ENCODE results near the gene CLDN11.

Gene CLDN11

DNA sequence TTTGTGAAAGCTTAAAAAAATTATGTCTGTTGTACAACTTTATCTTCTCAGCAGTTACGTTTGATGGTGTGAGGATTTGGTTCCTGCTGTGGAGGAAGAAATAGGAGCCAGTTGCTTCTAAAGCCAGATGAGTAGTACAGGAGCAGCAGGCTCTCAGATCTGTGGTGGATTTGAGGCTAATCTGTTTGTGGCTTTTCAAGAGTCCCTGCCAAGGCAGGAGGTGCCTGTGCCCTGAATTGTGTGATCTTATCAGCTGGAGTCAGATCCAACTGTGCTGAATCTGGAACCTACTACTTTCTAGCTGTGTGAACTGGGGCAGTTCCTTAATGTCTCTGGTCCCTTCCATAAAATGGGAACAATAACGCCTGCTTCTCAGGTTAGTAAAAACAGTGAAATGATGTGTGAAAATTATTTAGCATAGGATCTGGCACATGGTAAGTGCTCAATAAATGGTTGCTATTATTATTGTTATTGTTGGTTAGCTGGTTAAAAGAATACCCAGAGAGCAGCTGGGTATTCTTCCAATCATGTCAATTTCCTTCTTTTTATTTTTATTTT lies 7.7 kb downstream of the CLDN11 start:
- DNase-seq (ENCODE audit: low read depth) = no peak

- DNase-seq (ENCODE audit: low read depth) = no peak
Measured at GRCh38 chr3:170428095-170428494, 9.4 kb downstream of the CLDN11 start.

- DNase-seq (ENCODE audit: low read depth) = no peak
Measured at GRCh38 chr3:170429050-170429449, 10.4 kb downstream of the CLDN11 start.

DNA sequence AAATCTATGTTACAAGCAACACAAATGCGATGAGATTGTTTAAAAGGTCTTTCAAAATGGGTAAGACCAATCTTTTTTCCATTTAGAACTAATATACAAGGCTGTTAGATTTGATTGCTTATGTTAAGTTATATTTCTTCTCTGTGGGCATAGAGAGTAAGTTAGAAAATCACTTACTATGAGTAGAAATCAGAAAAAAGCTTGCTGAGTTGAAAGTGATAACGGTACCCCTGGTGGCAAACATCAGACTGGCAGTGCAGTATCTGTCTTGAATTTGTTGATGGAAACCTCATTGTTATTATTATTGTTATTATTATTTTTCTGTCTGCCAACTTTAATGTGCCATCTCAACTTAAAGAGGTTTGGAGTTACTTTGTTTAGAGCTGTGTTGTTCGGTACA lies 12.4 kb downstream of the CLDN11 start:
- no peak for DNase-seq (ENCODE audit: low read depth)

DNA sequence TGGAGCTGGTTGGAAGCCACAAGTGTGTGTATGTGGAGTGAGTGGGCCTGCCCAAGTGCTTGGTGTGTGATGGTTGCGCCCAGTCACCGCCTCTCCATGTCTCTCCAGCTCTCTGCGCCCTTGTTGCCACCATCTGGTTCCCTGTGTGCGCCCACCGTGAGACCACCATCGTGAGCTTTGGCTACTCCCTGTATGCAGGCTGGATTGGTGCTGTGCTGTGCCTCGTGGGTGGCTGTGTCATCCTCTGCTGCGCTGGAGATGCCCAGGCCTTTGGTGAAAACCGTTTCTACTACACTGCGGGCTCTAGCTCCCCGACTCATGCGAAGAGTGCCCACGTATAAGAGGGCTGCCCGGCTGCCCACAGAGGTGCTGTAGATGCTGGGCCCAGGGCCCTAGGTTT lies 13.7 kb downstream of the CLDN11 start:
- DNase-seq (ENCODE audit: low read depth) = no peak

GRCh38 chr3:170436697-170437096 lies 18.0 kb downstream of the CLDN11 start:
- no peak for DNase-seq (ENCODE audit: low read depth)

DNA sequence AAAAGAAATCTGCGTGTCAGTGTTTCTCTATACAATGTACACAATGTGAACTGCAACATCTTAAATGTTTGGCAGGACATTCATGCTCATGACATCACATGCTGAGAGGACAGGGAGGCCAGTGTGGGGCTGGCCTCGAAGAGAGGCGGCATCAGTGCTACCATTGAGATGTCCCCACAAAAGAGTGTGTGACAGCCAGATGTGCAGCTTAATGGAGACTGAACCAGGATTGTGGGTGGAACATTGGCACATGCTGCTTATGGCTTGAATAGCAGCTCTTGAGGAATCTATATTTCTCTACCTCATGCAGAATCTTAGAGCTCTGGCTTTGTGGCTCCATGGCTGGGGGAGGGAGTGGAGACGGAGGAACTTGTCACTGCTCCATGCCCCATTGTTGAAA lies 18.5 kb downstream of the CLDN11 start:
- no peak for DNase-seq (ENCODE audit: low read depth)

- no peak for DNase-seq (ENCODE audit: low read depth)
Measured at GRCh38 chr3:170437696-170438407, 19.2 kb downstream of the CLDN11 start.

DNA sequence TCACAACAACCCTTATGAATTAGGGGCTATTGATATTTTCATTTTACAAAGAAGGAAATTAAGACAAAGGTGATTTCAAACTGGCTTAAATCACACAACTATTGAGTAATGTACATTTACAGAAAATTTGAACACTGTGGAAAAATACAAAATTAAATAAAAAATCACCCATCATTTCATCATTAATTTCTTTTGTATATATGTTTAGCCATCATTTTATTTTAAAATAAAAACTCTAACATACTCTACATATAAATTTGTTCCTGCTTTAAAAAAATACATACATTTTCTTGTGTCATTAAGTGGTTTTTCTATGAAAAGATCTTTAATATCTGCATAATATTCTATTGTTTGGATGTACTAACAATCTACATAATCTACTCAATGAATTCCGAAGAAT lies 20.2 kb downstream of the CLDN11 start:
- no peak for DNase-seq (ENCODE audit: low read depth)

GRCh38 chr3:170440344-170440743 lies 21.7 kb downstream of the CLDN11 start:
- no peak for DNase-seq (ENCODE audit: low read depth)

- DNase-seq (ENCODE audit: low read depth) = no peak
Measured at GRCh38 chr3:170441412-170441811, 22.7 kb downstream of the CLDN11 start.

DNA sequence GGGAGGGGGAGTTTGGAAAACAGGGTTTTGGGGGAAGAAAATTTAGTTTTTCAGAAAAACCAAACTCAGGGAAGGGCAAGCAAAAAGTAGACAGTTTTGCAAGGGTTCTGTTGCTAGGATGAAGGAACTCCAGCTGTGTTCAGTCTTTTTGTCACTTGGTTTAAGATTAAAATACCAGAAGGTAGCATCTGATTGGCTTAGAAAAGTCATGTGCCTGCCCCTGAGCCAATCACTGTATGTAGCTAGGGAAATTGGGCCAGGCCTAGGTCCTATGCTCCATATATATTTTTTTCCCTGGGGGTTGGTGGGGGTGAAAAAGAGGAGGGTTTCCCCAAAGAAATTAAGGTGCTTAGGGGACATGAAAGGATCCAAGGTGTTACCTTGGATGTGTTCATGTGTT lies 24.3 kb downstream of the CLDN11 start:
- DNase-seq (ENCODE audit: low read depth) = no peak

DNA sequence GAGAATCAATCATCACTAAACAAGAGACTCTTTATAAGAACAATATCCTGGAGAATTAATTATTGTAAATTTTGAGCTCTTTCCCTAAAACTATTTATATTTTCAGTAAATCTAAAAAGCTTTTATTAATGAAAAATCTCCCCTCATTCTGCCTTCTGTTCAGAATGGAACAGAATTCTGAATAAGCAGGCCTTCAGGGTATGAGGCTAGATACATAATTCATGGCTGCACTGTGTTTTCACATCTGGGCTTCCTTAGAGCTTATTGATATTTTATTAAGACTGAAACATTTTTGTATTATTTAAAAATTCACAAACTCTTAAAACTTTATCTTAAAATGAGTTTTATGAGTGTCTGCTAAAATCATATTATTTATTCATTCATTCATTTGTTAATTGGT lies 24.8 kb downstream of the CLDN11 start:
- no peak for DNase-seq (ENCODE audit: low read depth)

DNA sequence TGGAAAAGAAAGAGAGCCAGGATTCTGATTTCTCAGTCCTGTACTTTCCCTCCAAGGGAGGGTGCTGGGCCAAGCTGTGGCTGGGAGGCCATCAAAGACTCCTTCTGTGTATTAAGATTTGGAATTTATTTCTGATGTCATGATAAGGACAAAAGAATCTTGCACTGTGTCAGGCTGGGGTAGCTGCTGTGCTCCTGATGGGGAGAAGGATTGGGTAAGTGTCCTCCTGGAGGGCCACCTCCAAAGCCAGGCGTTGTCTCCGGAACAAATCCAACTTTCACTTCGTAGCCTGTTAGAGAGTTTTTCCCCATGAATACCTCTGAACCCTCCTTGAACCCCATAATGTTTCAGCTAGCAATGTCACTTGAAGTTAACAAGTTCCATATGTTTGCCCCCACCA lies 29.9 kb downstream of the CLDN11 start:
- DNase-seq (ENCODE audit: low read depth) = no peak

DNA sequence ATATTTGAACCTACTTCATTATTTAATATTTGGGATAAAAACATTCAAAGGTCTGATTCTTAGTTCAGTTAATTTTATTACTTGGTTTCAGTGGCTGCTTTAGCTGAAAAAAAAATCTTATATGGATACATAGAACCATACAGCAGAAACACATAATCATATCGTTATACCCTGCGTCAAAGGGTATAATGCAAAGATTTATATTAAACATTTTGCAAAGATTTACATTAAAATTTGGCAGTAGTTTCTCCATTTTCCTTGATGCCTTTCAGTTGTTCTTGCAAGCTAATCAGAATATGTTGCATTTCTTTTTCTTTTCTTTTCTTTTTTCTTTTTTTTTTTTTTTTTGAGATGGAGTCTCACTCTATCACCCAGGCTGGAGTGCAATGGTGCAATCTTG lies 31.4 kb downstream of the CLDN11 start:
- no peak for DNase-seq (ENCODE audit: low read depth)

GRCh38 chr3:170454509-170454908 lies 35.8 kb downstream of the CLDN11 start:
- DNase-seq (ENCODE audit: low read depth) = no peak

DNA sequence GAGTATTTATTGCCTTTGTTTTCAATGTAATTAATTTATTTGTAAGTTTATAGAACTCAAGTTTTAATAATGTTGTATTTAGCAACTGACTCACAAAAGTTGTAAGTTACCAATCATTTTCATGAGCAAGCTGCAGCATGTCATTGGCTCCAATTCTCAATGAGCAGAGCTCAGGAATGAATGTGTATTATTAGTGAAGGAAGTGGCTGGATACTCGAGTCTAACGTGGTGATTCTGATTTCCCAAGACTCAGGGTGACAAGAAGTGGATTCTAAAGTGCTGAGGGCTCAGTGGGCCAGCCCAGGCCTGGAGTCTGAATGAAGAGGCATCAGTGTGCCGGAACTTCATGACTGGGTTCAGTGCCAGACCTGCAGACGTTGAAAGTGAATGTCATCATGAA lies 39.6 kb downstream of the CLDN11 start:
- DNase-seq (ENCODE audit: low read depth) = no peak

DNA sequence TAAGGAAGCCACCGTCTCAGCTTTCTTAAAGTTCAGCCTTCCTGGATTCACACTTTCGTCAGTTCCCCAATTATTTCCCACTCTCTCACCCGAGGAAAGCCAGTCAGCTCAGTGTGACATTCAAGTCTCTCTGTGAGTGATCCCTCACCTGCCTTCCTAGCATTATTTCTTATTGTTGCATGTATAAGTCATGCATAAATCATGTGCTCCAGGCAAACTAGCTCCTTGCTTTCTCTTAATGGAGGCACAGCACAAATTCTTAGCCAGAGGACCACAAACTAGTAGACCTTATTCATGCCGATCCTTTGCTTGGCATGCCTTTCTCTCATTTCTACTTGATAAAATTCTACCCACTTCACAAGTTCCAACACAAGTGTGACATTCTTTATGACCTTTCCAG lies 44.3 kb downstream of the CLDN11 start:
- DNase-seq (ENCODE audit: low read depth) = no peak

DNA sequence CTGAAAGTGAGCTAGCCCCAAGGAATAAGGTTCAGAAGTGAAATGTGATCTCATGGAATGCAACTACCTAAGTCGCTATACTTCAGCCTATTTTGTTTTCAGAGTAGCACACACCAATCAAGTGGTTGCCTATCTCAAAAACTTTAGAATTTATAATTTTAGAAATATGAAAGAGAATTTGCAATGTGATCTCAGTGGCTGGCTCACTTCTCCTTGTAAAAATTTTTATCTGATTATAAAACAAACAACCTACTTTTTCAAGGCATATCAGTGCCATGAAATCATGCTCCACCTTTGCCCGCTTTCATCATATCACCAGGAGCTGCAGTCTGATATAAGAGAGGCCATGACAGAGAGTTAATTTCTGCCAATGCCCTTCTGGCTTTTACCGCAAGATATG lies 47.3 kb downstream of the CLDN11 start:
- DNase-seq (ENCODE audit: low read depth) = no peak

GRCh38 chr3:170467007-170467406 lies 48.3 kb downstream of the CLDN11 start:
- DNase-seq (ENCODE audit: low read depth) = no peak

DNA sequence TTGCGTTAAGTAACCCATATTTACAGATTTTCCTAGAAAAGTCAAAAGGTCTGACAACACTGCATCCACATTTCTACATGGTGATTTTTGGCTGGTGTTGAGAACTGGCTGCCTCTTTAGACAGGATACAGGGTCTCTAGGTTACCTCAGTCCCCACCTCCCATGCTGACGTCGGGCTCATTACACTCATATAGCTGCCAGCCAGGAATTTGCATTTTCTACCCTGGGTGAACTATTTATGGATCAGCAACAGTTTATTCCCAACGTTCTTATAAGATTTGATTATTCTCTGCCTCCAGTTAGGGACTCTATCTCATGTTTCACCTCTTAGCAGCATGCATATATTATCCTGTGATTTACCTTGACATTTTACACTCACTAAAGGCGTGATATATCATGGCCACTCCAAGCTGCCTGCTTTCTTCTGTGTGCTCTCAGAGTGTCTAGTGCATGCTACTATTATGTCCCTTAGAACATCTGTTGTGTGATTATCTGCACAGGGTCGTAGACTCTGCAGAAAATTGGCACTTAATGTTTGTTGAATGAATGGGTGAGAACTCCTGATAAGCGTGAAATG lies 49.0 kb downstream of the CLDN11 start:
- no peak for DNase-seq (ENCODE audit: low read depth)

- DNase-seq (ENCODE audit: low read depth) = no peak
Measured at GRCh38 chr3:170469151-170470062, 50.7 kb downstream of the CLDN11 start.
